K562 (cell line): ENCODE results near the gene TJP2. TPM values are rescaled to one million over a fixed set of nuclear protein-coding genes. Genes with fewer than 3 reads are reported as not detected.

Experiments
- BACH1 ChIP-seq: fragments of 200-800 bp; sonication (Bioruptor generic); IDR thresholded peaks from 2 replicates; pipeline ENCODE4 v1.6.1; 2016; ENCODE audit warnings: missing genetic modification characterization, missing compliant biosample characterization
- BRD4 ChIP-seq: fragments of 200-600 bp; sonication (generic); IDR thresholded peaks from 2 replicates; pipeline ENCODE4 v1.6.1; 2017; ENCODE audit warnings: inconsistent platforms
- BRF1 ChIP-seq: IDR thresholded peaks from 3 replicates; pipeline ENCODE4 v1.6.1; 2011; ENCODE audit warnings: borderline replicate concordance, mild to moderate bottlenecking; ENCODE audit not compliant: insufficient read length; ENCODE audit errors: extremely low read depth
- ELF1 ChIP-seq: fragments of 200-800 bp; sonication (Bioruptor generic); IDR thresholded peaks from 2 replicates; pipeline ENCODE4 v1.6.1; 2016; ENCODE audit warnings: missing genetic modification characterization, missing compliant biosample characterization
- FOXK1 ChIP-seq: sonication (generic); formaldehyde crosslinking; IDR thresholded peaks from 2 replicates; pipeline ENCODE4 v1.8.0; 2022; ENCODE audit warnings: missing genetic modification reagents, mild to moderate bottlenecking, borderline replicate concordance
- GTF2F1 ChIP-seq: IDR thresholded peaks from 2 replicates; pipeline ENCODE4 v1.6.1; 2011; ENCODE audit warnings: low read depth, low read length, improper control_type of control experiment
- HNRNPK ChIP-seq: fragments of 200-400 bp; formaldehyde crosslinking; IDR thresholded peaks from one replicate; pipeline ENCODE4 v1.6.1; 2018; ENCODE audit warnings: mild to moderate bottlenecking, low read depth, low read length; ENCODE audit not compliant: poor library complexity, severe bottlenecking
- IRF2 ChIP-seq: sonication (generic); formaldehyde crosslinking; IDR thresholded peaks from 2 replicates; pipeline ENCODE4 v1.8.1; 2022; ENCODE audit warnings: mild to moderate bottlenecking, missing genetic modification reagents
- JUND ChIP-seq, 2 experiments: IDR thresholded peaks; 2 replicates in 1 of 2; 3 replicates in 1 of 2; pipeline ENCODE4 v1.6.1; 2011; ENCODE audit warnings: borderline replicate concordance in 2 of 2, low read depth in 2 of 2, low read length in 2 of 2, improper control_type of control experiment in 1 of 2, missing biosample characterization in 1 of 2, missing genetic modification characterization in 1 of 2, missing genetic modification reagents in 1 of 2
- L3MBTL2 ChIP-seq: fragments of 450-650 bp; IDR thresholded peaks from 2 replicates; pipeline ENCODE4 v1.6.1; 2016; ENCODE audit warnings: mild to moderate bottlenecking, moderate library complexity
- MECOM ChIP-seq: fragments of 250-450 bp; sonication (Bioruptor Pico); IDR thresholded peaks from 2 replicates; pipeline ENCODE4 v1.8.0; 2022; ENCODE audit warnings: inconsistent platforms
- NRF1 ChIP-seq, 2 experiments: fragments of 450-650 bp; IDR thresholded peaks in 1 of 2; conservative IDR thresholded peaks in 1 of 2; 2 replicates each; pipeline ENCODE4 v1.6.1; 2014; ENCODE audit warnings: mild to moderate bottlenecking in 2 of 2
- POLR2G ChIP-seq: fragments of 200-400 bp; formaldehyde crosslinking; IDR thresholded peaks from 2 replicates; pipeline ENCODE4 v1.6.1; 2017; ENCODE audit warnings: low read depth, mild to moderate bottlenecking, antibody characterized with exemption, low read length, moderate library complexity
- PTRF ChIP-seq: fragments of 450-650 bp; IDR thresholded peaks from 2 replicates; pipeline ENCODE4 v1.6.1; 2016; ENCODE audit warnings: mild to moderate bottlenecking, missing genetic modification characterization, missing compliant biosample characterization
- RBBP5 ChIP-seq: fragments of 200-600 bp; sonication (generic); IDR thresholded peaks from 2 replicates; pipeline ENCODE4 v1.6.1; 2012; ENCODE audit warnings: borderline replicate concordance, mild to moderate bottlenecking, low read length, control low read depth, inconsistent platforms; ENCODE audit not compliant: insufficient read depth, poor library complexity, severe bottlenecking
- RBM39 ChIP-seq: fragments of 200-400 bp; formaldehyde crosslinking; optimal IDR thresholded peaks from 2 replicates; pipeline ENCODE3; 2018; ENCODE audit warnings: low read depth, low read length
- TRIM28 ChIP-seq: fragments of 450-650 bp; IDR thresholded peaks from 2 replicates; pipeline ENCODE4 v1.6.1; 2017
- ZNF124 ChIP-seq: sonication (generic); formaldehyde crosslinking; IDR thresholded peaks from 2 replicates; pipeline ENCODE4 v1.8.1; 2022; ENCODE audit warnings: missing genetic modification reagents
- ZNF384 ChIP-seq: IDR thresholded peaks from 2 replicates; pipeline ENCODE4 v1.6.1; 2012; ENCODE audit warnings: low read depth, low read length, improper control_type of control experiment
- ZNF707 ChIP-seq: fragments of 250-450 bp; sonication (Bioruptor Pico); conservative IDR thresholded peaks from 2 replicates; pipeline ENCODE4 v1.8.0; 2022; ENCODE audit warnings: inconsistent platforms, mild to moderate bottlenecking, moderate library complexity
- ZNF778 ChIP-seq: fragments of 450-650 bp; formaldehyde crosslinking; IDR thresholded peaks from 2 replicates; pipeline ENCODE4 v1.4.0; 2020; ENCODE audit warnings: mild to moderate bottlenecking, moderate library complexity
- ZNF785 ChIP-seq: fragments of 250-450 bp; sonication (Bioruptor Pico); IDR thresholded peaks from 2 replicates; pipeline ENCODE4 v1.4.0; 2020; ENCODE audit warnings: mild to moderate bottlenecking
- polyA plus RNA-seq, 8 experiments: library from polyadenylated mRNA; depleted of rRNA in 4 of 8; stranded (reverse) in 5 of 8; unstranded in 3 of 8; fragments of >200 nt; fragmentation: Nextera tagmentation in 2 of 8; fragmentation: Illumina TruSeq in 1 of 8; extraction: Ambion mirVana in 2 of 8; extraction: Trizol in 1 of 8; gene quantifications; 2 replicates each; pipeline versions ENCODE4 v1.2.1 to v1.2.3, GENCODE V29; 2011 to 2014; ENCODE audit warnings: inconsistent platforms in 1 of 8, missing spikeins in 1 of 8
- total RNA-seq, 7 experiments: library from RNA; depleted of rRNA in 6 of 7; stranded (reverse); fragments of >200 nt in 6 of 7; fragmentation: Illumina TruSeq in 2 of 7; extraction: Trizol in 2 of 7; gene quantifications; 2 replicates each; pipeline versions ENCODE4 v1.2.1 to v1.2.3, GENCODE V29; 2011 to 2021; ENCODE audit warnings: low replicate concordance in 1 of 7
- TF ChIP-seq, protein P1 (sequence below): fragments of 450-650 bp; IDR thresholded peaks from 2 replicates; pipeline ENCODE4 v1.6.1; 2018; ENCODE audit warnings: mild to moderate bottlenecking, low read depth; ENCODE audit not compliant: partially characterized antibody
- TF ChIP-seq, protein P2 (sequence below): fragments of 450-650 bp; IDR thresholded peaks from 2 replicates; pipeline ENCODE4 v1.6.1; 2016; ENCODE audit warnings: low read depth, mild to moderate bottlenecking, moderate library complexity
- TF ChIP-seq, protein P3 (sequence below): fragments of 450-650 bp; IDR thresholded peaks from 2 replicates; pipeline ENCODE4 v1.7.1; 2018; ENCODE audit warnings: mild to moderate bottlenecking, low read depth; ENCODE audit not compliant: partially characterized antibody

TJP2 gene
- total and polyA plus RNA-seq, 9 of the 15 experiments (the other 6 are each of a cell fraction or from before 2014, with no cell fraction given): 4.0 to 24.1 (median 16.8) TPM

DNA sequence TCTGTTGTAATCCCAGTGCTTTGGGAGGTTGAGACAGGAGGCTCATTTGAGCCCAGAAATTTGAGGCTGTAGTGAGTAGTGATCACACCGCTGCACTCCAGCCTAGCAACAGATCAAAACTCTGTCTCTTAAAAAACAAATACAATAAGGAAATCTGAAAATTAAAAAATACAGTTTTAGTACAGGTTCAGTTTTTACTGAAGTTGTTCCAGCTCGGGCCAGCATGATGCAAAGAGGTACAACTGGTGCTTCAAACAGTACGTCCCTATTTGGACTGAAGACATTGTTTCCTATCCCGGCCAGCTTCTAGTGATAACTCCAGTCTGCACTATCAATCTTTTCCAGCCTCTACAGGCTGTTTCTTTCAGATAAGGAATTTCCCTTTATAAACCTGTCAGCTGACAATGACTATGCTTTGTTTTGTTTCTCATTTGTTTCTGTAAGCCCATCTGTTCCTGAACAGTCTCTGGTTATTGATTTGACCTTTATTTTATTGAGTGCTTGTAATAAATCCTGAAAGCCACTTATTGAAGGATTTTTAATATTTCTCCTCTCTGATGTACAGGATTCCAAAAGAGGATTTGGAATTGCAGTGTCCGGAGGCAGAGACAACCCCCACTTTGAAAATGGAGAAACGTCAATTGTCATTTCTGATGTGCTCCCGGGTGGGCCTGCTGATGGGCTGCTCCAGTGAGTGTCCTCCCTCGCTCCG lies 41.9 kb downstream of the TJP2 start (continued):
- TF ChIP-seq, protein P1, sequence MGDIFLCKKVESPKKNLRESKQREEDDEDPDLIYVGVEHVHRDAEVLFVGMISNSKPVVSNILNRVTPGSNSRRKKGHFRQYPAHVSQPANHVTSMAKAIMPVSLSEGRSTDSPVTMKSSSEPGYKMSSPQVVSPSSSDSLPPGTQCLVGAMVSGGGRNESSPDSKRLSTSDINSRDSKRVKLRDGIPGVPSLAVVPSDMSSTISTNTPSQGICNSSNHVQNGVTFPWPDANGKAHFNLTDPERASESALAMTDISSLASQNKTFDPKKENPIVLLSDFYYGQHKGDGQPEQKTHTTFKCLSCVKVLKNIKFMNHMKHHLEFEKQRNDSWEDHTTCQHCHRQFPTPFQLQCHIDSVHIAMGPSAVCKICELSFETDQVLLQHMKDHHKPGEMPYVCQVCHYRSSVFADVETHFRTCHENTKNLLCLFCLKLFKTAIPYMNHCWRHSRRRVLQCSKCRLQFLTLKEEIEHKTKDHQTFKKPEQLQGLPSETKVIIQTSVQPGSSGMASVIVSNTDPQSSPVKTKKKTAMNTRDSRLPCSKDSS: no peak
- TF ChIP-seq ZNF124 (CRISPR knock-in tag) (no peak), JUND (IDR thresholded peaks at IDR 0.05; ENCODE audit: borderline replicate concordance, low read depth, low read length) (peak; percentile 83; the same call in 1 of the 2 replicates), JUND (tag; IDR thresholded peaks at IDR 0.05; ENCODE audit: borderline replicate concordance, low read depth, low read length) (peak; percentile 63; the same call in 2 of the 3 replicates), BACH1 (tag) (peak; percentile 80), ZNF785 (CRISPR knock-in tag) (no peak), NRF1 (conservative IDR thresholded peaks at IDR 0.05 in 1 of 2, IDR thresholded peaks at IDR 0.05 in 1 of 2) (no peak), HNRNPK (no peak), MECOM (CRISPR knock-in tag) (no peak), ZNF707 (no peak), RBM39 (no peak), FOXK1 (no peak), ELF1 (tag) (peak; percentile 35; the same call in 1 of the 2 replicates), GTF2F1 (no peak), BRD4 (no peak), ZNF778 (no peak), ZNF384 (no peak), IRF2 (no peak), RBBP5 (no peak), TRIM28 (no peak), PTRF (tag) (no peak), POLR2G (no peak), BRF1 (no peak), L3MBTL2 (peak; percentile 58; the same call in 1 of the 2 replicates)
- TF ChIP-seq, protein P2, sequence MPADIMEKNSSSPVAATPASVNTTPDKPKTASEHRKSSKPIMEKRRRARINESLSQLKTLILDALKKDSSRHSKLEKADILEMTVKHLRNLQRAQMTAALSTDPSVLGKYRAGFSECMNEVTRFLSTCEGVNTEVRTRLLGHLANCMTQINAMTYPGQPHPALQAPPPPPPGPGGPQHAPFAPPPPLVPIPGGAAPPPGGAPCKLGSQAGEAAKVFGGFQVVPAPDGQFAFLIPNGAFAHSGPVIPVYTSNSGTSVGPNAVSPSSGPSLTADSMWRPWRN: peak; percentile 55
- TF ChIP-seq, protein P3, sequence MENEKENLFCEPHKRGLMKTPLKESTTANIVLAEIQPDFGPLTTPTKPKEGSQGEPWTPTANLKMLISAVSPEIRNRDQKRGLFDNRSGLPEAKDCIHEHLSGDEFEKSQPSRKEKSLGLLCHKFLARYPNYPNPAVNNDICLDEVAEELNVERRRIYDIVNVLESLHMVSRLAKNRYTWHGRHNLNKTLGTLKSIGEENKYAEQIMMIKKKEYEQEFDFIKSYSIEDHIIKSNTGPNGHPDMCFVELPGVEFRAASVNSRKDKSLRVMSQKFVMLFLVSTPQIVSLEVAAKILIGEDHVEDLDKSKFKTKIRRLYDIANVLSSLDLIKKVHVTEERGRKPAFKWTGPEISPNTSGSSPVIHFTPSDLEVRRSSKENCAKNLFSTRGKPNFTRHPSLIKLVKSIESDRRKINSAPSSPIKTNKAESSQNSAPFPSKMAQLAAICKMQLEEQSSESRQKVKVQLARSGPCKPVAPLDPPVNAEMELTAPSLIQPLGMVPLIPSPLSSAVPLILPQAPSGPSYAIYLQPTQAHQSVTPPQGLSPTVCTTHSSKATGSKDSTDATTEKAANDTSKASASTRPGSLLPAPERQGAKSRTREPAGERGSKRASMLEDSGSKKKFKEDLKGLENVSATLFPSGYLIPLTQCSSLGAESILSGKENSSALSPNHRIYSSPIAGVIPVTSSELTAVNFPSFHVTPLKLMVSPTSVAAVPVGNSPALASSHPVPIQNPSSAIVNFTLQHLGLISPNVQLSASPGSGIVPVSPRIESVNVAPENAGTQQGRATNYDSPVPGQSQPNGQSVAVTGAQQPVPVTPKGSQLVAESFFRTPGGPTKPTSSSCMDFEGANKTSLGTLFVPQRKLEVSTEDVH: peak; percentile 37
